ENCODE data around the gene DENND1A. TPM values are rescaled to one million over a fixed set of nuclear protein-coding genes. Genes with fewer than 3 reads are reported as not detected.
"Not testable (repeated sequence)": the region's sequence is repeated elsewhere in the genome, so short reads cannot be mapped to it uniquely, and the experiment has no call there.

DENND1A gene
- total and polyA plus RNA-seq, 4 donors = 13.4 to 30.5 (median 28.3) TPM

DNA sequence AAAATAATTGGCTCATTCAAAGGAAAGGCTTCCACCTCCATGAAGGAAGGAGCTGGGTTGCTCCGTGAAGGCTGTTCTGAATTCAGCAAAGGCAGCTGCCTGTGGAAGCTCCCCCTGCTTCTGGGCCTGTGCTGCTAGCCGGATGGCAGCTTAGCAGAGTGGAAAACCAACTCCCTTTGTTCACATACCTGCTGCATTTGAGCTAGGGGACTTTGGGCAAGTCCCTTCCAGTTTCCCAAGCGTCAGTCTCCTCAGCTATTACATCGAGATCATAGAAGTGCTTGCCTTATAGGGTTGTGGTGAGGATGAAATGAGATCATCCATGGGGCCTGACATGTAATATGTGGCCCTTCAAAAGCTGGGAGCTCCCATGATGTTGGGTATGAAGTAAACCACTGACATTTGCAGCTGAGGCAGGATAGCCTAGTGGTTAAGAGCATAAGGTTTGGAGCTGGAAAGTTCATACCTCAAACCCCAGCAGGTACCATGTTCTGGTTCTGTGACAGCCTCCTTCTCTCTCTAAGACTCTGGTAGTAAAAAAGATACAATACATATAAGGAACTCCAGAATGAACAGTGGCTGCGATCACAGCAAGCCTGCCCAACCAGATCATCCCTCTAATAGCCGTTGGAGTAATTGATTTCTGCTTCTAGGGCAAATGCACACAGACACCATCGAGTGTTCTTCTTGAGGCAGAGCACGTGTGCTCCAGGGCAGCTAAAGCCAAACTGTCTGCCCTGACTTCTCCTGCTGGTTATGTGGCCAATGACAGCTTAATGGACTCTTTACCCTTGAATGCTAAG is 11.0 kb upstream of the DENND1A start:
- no peaks in the 10 kb centered on the region for H3K9me3 ChIP-seq (ENCODE audit: control insufficient read depth, insufficient read depth, low read length)
- no peak overlapping the region for H3K4me3 ChIP-seq (ENCODE audit: low read depth, low read length)
- no peaks in the 10 kb centered on the region for H3K4me1 ChIP-seq (ENCODE audit: control insufficient read depth, insufficient read depth, low read length)
- H3K27ac ChIP-seq (ENCODE audit: low read depth, low read length) = no peak overlapping the region
- H3K36me3 ChIP-seq (ENCODE audit: control insufficient read depth, insufficient read depth, low read length) = no peaks in the 10 kb centered on the region
- H3K27me3 ChIP-seq (ENCODE audit: control insufficient read depth, insufficient read depth, low read length) = no peaks in the 10 kb centered on the region
- no peak for DNase-seq (ENCODE audit: low read depth in 4 of 6, low spot score in 6 of 6)
- WGBS (ENCODE audit: insufficient coverage) = 76% methylated on average over 7 of the region's 8 CpGs

DNA sequence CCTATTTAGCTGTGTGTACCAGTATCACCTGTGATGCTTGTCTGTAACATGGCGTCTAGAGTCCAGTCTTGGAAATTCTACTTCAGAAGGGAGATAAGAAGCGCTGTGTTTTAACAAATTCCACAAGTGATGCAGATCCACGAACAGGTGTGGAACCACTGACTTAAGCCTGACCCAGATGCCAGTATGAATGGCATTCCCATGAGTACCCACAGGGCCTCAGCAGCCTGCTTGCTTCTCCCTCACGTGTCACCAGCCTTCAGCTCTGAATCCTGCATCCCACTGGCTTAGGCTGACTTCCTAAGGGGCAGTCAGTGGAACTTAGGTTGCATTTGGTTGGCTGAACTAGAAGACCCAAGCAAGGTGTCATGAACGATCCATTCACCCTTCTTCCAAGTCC is 8.5 kb upstream of the DENND1A start:
- WGBS (ENCODE audit: insufficient coverage) = 89% methylated on average over 5 of the region's 5 CpGs
- Histone ChIP-seq H3K4me1 (ENCODE audit: control insufficient read depth, insufficient read depth, low read length) (no peaks in the 10 kb centered on the region), H3K27me3 (ENCODE audit: control insufficient read depth, insufficient read depth, low read length) (no peaks in the 10 kb centered on the region)

DNA sequence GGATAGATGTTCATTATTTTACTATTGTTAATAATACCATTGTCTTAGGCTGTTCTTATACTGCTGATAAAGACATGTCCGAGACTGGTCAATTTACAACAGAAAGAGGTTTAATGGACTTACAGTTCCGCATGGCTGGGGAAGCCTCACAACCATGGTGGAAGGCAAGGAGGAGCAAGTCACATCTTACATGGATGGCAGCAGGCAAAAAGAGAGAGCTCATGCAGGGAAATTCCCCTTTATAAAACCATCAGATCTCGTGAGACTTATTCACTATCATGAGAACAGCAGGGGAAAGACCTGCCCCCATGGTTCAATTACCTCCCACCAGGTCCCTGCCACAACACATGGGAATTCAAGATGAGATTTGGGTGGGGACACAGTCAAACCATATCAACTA is 6.6 kb upstream of the DENND1A start:
- H3K9me3 ChIP-seq (ENCODE audit: control insufficient read depth, insufficient read depth, low read length); H3K27me3 ChIP-seq (ENCODE audit: control insufficient read depth, insufficient read depth, low read length); H3K4me3 ChIP-seq (ENCODE audit: low read depth, low read length); H3K36me3 ChIP-seq (ENCODE audit: control insufficient read depth, insufficient read depth, low read length); H3K27ac ChIP-seq (ENCODE audit: low read depth, low read length); H3K4me1 ChIP-seq (ENCODE audit: control insufficient read depth, insufficient read depth, low read length); DNase-seq (ENCODE audit: low read depth in 4 of 6, low spot score in 6 of 6): not testable (repeated sequence)
- no CpG with 5 or more reads among the region's 3 CpGs for WGBS (ENCODE audit: insufficient coverage)

More for the DNA sequence above, 8.5 kb upstream of the DENND1A start:
- no peaks in the 10 kb centered on the region for H3K36me3 ChIP-seq (ENCODE audit: control insufficient read depth, insufficient read depth, low read length)
- no peak overlapping the region for H3K27ac ChIP-seq (ENCODE audit: low read depth, low read length)
- no peak for DNase-seq (ENCODE audit: low read depth in 4 of 6, low spot score in 6 of 6)
- no peaks in the 10 kb centered on the region for H3K9me3 ChIP-seq (ENCODE audit: control insufficient read depth, insufficient read depth, low read length)
- no peak overlapping the region for H3K4me3 ChIP-seq (ENCODE audit: low read depth, low read length)

DNA sequence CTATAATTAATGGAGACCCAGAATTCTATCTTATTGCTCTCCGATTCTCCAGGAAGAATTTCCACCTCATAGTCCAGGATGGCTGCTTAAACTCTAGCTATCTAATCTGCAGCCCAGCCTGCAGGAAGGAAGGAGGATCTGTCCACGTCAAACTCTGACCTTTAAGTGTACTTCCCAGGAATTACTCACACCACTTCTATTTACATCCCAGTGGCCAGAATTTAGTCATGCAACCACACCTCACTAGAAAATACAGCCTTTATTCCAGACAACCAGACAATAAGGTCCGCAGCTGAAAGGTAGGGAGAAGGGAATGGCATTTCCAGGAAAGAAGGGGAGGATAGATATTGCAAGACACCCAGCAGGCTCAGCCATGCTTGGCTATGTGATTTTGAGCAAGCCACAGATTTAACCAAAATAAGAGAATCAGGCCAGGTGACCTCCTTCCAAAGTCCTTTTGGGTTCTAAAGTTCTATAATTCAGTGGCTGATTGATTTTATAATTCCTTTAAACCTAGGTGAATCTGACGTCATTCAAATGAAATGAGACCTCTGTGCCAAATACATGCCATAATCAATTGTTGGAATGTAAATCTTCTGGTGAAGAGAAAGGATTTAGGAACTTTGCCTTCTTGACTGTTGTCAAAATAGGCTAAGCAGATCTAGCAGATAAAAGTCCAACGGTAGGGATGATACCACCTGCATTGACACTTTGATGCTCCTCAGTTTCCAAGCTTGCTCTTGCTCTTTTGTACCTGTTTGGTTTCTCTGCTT is 3.7 kb upstream of the DENND1A start:
- Histone ChIP-seq H3K27ac (ENCODE audit: low read depth, low read length) (no peak overlapping the region), H3K9me3 (ENCODE audit: control insufficient read depth, insufficient read depth, low read length) (no peaks in the 10 kb centered on the region), H3K4me1 (ENCODE audit: control insufficient read depth, insufficient read depth, low read length) (peaks cover 9% of the 10 kb centered on the region), H3K27me3 (ENCODE audit: control insufficient read depth, insufficient read depth, low read length) (no peaks in the 10 kb centered on the region), H3K36me3 (ENCODE audit: control insufficient read depth, insufficient read depth, low read length) (no peaks in the 10 kb centered on the region), H3K4me3 (ENCODE audit: low read depth, low read length) (no peak overlapping the region)
- 77% methylated on average over 2 of the region's 5 CpGs for WGBS (ENCODE audit: insufficient coverage)
- DNase-seq (ENCODE audit: low read depth in 4 of 6, low spot score in 6 of 6) = no peak

DNA sequence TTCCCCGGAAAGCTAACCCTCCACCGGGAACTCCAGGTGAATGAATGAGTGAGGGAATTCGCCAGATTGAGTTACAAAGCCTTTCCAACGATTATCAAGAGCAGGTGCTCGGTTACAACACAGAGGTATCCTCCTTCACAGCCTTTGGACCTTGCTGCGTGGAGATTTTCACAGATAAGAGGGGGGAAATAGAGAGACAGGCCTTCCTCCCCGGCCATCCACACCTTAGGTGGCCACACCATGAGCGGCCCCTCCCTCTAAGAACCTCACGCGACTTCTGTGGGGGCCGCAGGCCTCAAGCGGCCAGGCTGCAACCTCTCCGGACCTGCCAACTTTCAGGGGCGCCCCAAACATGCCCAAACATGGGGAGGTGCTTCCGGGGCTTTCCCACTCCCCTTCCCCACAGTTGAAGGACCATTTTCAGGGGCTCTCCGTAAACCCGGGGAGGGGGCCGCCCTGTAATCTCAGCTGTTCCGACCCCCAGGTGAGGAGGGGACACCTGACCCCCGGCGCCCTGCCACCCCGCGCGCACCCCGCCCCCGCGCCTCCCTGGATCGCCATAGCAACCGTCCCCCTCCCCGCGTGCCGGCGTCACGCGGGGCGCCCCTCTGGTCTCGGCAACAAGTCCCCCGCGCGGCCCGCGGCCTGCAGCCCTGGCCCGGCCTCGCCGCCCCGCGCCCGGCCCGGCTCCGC is 603 bp downstream of the DENND1A start:
- Histone ChIP-seq H3K36me3 (ENCODE audit: control insufficient read depth, insufficient read depth, low read length) (no peaks in the 10 kb centered on the region), H3K27me3 (ENCODE audit: control insufficient read depth, insufficient read depth, low read length) (no peaks in the 10 kb centered on the region), H3K9me3 (ENCODE audit: control insufficient read depth, insufficient read depth, low read length) (no peaks in the 10 kb centered on the region), H3K4me3 (ENCODE audit: low read depth, low read length) (peak overlapping the region; percentile 70), H3K27ac (ENCODE audit: low read depth, low read length) (no peak overlapping the region), H3K4me1 (ENCODE audit: control insufficient read depth, insufficient read depth, low read length) (peaks cover 11% of the 10 kb centered on the region)
- WGBS (ENCODE audit: insufficient coverage) = under 1% methylated on average over 44 of the region's 50 CpGs
- DNase-seq (ENCODE audit: low read depth in 4 of 6, low spot score in 6 of 6) = peak in 1 of 6 donors; percentile 20

DNA sequence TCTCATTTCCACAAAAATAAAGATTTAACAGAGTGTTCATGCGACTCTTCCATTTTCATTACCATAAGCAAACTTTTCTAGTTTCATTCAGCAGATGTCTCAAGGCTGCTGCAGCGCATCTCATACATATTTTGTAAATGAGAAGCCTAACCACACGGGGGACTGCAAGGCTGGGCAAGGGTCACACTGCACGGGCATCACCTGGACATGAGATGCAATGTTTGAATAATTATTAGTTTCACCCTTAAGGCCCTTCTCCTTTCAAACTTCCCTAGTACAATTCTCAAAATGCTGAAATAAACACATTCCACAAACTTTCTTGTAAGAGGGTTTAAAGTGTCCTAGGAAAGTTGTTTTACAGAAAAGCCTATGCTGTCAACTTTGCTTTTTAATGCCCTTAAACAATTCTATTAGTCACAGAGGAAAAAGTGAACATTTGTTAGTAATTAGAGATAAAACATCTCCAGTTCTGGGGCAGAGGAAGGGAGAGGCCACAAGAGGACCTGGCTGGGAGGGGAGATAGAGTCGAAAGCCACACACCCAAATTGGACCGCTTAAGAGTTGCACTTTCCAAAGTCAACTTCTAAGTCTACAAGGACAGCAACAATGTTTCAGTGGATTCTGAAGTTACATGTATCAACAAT is 1.3 kb downstream of the DENND1A start:
- Histone ChIP-seq H3K27ac (ENCODE audit: low read depth, low read length) (no peak overlapping the region), H3K9me3 (ENCODE audit: control insufficient read depth, insufficient read depth, low read length) (peaks cover 2% of the 10 kb centered on the region), H3K36me3 (ENCODE audit: control insufficient read depth, insufficient read depth, low read length) (no peaks in the 10 kb centered on the region), H3K27me3 (ENCODE audit: control insufficient read depth, insufficient read depth, low read length) (no peaks in the 10 kb centered on the region), H3K4me3 (ENCODE audit: low read depth, low read length) (peak overlapping the region; percentile 70), H3K4me1 (ENCODE audit: control insufficient read depth, insufficient read depth, low read length) (peaks cover 11% of the 10 kb centered on the region)
- peak in 1 of 6 donors; percentile 23 for DNase-seq (ENCODE audit: low read depth in 4 of 6, low spot score in 6 of 6)
- 88% methylated on average over 1 of the region's 6 CpGs for WGBS (ENCODE audit: insufficient coverage)

DNA sequence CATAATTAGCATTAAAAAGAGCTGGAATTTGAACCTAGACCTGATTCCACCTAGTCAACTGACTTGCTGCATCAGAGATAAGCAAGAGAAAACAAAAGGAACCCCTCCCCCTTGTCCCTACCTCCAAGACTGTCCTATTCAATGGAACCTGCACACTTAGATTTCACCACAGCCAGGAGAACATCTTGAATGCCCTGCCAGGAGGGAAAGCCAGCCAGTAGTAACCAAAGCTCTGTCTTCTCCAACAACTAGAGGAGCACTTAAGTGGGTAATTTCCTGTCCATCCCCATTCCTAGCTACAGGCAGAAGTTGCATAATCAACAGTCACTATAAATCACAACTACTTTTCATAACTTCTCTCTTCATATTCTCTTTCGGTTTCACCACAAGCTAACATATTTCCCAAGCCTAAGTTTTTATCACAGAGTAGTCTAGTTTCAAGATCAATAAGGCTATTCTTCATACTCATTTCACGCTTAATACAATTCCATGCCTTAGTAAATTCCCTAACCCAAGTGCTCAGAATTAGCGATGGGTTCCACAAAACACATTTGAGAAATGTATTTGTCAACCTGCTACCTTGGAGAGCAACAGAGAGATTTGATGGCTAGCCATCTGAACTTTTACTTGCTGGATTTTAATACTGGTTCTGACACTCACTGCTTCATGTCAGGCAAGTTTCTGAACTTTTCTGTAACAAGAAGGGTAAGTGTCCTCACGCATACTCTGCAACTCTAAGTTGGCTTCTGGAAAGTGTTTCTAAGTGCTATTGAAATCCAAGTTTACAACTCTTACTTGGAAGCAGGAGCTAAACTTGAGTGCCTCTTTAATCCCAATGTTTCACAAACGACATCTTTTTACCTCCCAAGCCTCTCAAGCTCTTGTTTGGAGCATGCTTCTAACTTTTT is 2.0 kb downstream of the DENND1A start:
- Histone ChIP-seq H3K4me1 (ENCODE audit: control insufficient read depth, insufficient read depth, low read length) (peaks cover 11% of the 10 kb centered on the region), H3K27ac (ENCODE audit: low read depth, low read length) (no peak overlapping the region), H3K36me3 (ENCODE audit: control insufficient read depth, insufficient read depth, low read length) (no peaks in the 10 kb centered on the region), H3K9me3 (ENCODE audit: control insufficient read depth, insufficient read depth, low read length) (peaks cover 2% of the 10 kb centered on the region), H3K27me3 (ENCODE audit: control insufficient read depth, insufficient read depth, low read length) (no peaks in the 10 kb centered on the region), H3K4me3 (ENCODE audit: low read depth, low read length) (no peak overlapping the region)
- 46% methylated on average over 3 of the region's 5 CpGs for WGBS (ENCODE audit: insufficient coverage)
- DNase-seq (ENCODE audit: low read depth in 4 of 6, low spot score in 6 of 6) = no peak

DNA sequence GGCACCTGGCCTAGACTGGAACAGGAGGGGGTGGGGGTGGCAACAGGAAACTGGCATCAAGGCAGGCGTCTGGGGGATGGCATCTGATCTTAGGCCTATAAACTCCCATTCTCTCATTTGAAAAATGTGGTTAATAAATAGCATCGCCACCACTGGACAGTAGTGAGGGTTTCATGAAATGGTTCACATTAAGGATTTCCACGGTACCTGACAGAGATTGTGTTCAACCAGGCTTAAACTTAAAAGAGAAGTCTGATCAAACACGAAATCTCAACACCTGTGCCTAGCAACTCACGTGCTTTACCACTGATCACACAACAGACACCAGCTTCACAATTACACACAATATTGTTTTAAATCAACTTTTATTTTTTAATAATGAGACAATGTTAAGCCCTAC is 3.0 kb downstream of the DENND1A start:
- Histone ChIP-seq H3K4me3 (ENCODE audit: low read depth, low read length) (no peak overlapping the region), H3K4me1 (ENCODE audit: control insufficient read depth, insufficient read depth, low read length) (peaks cover 11% of the 10 kb centered on the region), H3K9me3 (ENCODE audit: control insufficient read depth, insufficient read depth, low read length) (peaks cover 2% of the 10 kb centered on the region), H3K27ac (ENCODE audit: low read depth, low read length) (no peak overlapping the region), H3K27me3 (ENCODE audit: control insufficient read depth, insufficient read depth, low read length) (no peaks in the 10 kb centered on the region), H3K36me3 (ENCODE audit: control insufficient read depth, insufficient read depth, low read length) (no peaks in the 10 kb centered on the region)
- no peak for DNase-seq (ENCODE audit: low read depth in 4 of 6, low spot score in 6 of 6)
- 67% methylated on average over 1 of the region's 5 CpGs for WGBS (ENCODE audit: insufficient coverage)

Data from spinal cord (tissue), 10 donors.